ENCODE measurements around the gene YEATS4.

YEATS4 gene

DNA sequence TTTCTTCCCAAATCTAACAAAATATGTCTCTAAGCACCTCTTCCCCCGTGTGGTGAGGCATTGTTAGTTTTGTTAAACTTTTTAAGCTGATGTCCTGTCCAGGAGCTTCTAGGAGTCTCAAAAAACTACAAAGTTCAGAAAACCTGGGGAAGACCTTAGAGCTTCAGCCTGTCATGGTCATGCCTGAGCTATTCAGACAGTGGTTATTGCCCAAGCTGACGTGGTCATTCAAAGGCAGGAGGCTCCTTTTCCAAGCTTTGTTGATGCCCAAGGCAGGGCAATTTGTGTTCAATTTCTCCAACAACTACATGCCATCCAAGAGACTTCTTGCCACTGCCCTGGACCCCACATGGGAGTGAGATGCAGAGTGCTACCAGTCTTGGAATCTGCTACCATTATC lies 17.1 kb upstream of the YEATS4 start:
- no peak for DNase-seq (ENCODE audit: low read depth in 2 of 2)

DNA sequence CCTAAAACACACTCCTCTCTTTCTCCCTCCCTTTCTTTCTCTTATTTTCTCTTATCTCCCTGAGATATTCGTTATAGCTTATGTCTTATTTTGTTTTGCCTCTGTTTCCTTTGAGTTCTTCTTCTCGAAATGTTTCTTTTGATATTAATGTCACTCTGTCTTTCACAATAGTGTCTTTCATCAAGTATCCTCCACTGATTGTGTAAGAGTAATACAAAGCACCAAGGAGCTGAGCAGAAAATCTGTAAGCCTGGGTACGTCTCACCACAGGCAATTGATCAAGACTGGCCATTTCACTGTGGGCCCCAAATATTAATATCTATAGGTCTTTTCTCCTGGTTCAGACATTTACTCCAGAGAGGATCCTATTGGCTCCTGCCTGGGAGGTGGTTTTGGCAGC lies 16.2 kb upstream of the YEATS4 start:
- DNase-seq (ENCODE audit: low read depth in 2 of 2), result no peak

GRCh38 chr12:69343885-69344612 lies 15.5 kb upstream of the YEATS4 start:
- no peak for DNase-seq (ENCODE audit: low read depth in 2 of 2)

GRCh38 chr12:69345077-69345476 lies 14.5 kb upstream of the YEATS4 start:
- no peak for DNase-seq (ENCODE audit: low read depth in 2 of 2)

DNA sequence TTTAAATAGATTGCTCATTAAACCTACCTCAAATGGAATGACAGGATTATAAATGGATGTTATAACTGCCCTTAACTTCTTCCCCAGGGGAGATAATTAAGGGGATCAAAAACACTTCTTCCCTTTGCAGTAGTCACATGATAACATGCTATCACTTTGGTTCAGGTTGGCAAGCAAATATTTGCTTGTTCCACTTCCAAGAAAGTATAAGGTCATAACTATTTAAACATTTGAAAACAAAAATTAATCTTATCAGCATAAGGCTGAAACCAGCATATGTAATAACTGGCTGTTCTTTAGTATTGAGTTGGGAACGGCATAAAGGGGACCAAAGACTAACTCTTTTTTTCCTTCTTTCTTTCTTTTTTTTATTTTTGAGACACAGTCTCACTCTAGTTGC lies 13.8 kb upstream of the YEATS4 start:
- no peak for DNase-seq (ENCODE audit: low read depth in 2 of 2)

DNA sequence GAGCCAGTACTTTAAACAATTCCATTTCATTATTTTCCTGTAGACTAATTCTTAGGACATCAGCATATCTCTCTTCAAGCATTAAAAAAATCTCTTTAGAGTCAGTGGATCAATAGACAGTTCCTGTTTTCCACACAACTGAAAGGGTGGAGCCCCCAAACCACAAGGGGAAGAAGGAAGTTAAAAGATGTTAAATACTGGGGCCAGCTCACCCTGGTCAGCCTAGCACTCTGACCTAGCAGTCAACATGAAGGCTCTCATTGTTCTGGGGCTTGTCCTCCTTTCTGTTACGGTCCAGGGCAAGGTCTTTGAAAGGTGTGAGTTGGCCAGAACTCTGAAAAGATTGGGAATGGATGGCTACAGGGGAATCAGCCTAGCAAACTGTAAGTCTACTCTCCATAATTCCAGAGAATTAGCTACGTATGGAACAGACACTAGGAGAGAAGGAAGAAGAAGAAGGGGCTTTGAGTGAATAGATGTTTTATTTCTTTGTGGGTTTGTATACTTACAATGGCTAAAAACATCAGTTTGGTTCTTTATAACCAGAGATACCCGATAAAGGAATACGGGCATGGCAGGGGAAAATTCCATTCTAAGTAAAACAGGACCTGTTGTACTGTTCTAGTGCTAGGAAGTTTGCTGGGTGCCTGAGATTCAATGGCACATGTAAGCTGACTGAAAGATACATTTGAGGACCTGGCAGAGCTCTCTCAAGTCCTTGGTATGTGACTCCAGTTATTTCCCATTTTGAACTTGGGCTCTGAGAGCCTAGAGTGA lies 11.2 kb upstream of the YEATS4 start, which contains the start of gene LYZ:
LYZ (plus strand) TSS at position 220 of the 777 bp plus-strand sequence; CDS start at position 248, 28 bp downstream.
- DNase-seq (ENCODE audit: low read depth in 2 of 2), result no peak

- no peak for DNase-seq (ENCODE audit: low read depth in 2 of 2)
These were observed 9.4 kb upstream of the YEATS4 start for GRCh38 chr12:69350002-69350626.

DNA sequence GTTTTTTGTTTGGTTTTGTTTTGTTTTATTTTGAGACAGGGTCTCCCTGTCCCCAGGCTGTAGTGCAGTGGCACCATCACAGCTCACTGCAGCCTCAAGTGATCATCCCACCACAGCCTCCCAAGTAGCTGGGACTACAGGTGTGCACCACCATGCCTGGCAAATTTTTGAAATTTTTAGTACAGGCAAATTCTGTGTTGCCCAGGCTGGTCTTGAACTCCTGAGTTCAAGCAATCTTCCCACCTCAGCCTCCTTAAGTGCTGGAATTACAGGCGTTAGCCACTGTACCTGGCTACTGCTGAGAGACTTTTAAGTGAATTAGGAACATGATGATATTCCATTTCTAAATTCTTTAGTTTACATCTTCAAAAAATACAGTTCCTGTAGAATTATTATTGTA lies 8.8 kb upstream of the YEATS4 start:
- no peak for DNase-seq (ENCODE audit: low read depth in 2 of 2)

DNA sequence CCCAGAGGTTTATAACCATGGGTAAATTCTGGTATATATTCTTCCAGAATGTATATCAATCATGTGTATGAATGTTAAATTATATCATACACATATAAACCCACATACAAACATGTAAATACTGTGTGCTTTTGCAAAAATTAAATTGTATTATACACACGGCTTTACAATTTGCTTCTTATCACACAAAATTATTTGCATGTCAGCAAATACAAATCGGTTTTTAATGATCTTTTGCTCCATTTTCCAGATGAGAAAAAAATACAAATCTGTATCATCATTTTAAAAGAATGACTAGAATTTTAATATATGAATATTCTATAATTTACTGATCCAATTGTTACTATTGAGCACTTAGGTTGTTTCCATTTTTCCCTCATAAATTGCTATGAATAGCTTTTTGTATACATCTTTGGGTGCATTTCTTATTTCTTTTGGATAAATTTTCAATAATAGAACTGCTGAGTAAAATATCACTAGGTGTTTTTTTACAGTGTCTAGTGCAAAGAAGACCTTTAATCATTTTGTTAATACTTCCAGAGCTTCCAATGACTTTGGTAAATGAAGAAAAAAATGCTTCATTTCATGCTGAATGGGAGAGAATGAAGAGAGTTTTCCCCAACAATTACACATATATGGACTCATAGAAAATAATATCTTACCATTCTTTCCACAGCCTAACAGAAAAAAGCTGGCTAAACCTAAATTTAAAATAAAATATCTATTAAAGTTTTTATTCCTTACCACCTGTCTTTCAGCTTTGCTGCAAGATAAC lies 7.9 kb upstream of the YEATS4 start:
- no peak for DNase-seq (ENCODE audit: low read depth in 2 of 2)

DNA sequence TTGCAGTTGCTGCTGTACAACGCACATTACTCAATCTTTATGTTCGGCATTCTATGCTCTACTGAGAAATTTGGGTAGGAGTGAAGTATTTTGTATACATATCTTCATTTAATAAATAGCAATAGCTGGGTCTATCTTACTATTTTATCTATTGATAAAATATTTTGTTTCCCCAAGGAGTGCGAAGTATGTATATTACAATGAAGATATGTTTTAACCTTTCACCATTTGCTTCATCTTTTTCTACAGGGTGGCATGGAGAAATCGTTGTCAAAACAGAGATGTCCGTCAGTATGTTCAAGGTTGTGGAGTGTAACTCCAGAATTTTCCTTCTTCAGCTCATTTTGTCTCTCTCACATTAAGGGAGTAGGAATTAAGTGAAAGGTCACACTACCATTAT lies 6.6 kb upstream of the YEATS4 start:
- DNase-seq (ENCODE audit: low read depth in 2 of 2), result no peak

- DNase-seq (ENCODE audit: low read depth in 2 of 2), result no peak
These were observed 5.4 kb upstream of the YEATS4 start for GRCh38 chr12:69354172-69354555.

DNA sequence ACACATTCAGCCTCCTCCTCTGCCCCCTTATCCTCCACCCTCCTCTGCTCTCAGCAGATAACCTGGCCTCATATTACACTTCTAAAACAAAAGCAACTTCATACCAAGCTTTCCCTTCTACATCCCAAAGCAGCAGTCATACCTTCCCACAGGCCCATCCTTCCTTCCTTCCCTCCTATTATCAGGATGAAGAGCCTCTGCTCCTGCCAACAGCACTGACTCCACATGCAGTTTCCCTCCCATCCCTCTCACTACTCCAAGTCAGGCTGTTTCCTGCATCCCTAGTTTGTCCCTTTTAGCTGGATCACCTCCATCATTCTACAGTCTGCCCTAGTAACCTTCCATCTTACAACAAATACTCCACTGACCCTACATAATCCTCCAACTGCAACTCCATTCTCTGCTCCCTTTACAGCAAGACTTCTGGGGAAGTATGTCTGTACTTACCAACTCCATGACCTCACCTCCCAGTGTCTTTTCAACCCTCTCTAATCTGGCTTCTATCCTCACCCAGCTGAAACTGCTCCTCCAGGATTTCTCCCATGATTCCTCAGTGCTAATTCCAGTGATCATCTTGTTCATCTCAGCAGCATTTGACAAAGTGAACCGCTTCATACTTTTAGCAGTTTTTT lies 4.9 kb upstream of the YEATS4 start:
- DNase-seq (ENCODE audit: low read depth in 2 of 2), result no peak

DNA sequence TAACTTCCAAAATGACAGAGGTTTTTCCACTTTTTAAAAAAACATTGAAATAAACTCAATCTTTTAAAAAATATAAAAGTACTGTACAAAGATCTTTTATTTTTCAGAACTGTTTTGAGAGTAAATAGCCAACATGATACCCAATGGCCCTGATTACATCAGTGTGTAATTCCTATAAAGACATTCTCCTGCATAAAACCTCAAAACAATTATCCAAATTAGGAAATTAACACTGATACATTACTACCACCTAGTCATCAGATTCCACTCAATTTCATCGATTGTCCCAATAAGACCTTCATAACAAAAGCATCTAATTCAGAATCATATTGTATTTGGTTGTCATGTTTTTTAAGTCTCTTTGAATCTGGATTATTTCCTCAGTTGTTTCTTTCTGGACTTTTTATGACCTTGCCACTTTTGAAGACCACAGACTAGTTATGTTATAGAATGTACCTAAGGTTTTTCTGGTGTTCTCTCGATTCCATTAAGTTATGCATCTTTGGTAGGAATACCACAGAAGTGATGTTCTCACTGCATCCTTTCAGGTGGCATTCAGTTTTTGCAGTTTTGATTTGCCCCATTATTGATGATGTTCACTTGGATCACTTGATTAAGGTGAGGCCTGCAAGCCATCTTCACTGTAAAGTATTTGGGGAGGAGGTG lies 4.0 kb upstream of the YEATS4 start:
- no peak for DNase-seq (ENCODE audit: low read depth in 2 of 2)

DNA sequence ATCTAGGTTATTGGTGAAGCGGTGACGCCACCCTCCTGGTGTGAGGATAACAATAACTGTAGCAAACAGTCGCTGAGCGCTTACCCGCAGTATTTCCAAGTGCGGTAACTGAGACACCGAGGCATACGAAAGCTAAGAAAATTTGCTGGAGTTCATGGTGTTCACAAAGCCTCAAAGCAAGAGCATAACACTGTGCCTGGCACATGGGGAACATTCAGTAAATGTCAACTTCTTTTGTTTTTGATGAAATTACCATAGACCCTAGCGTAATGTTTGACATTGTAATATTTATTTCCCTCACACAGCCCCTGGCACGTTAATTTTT lies 767 bp downstream of the YEATS4 start:
- no peak for DNase-seq (ENCODE audit: low read depth in 2 of 2)

- DNase-seq (ENCODE audit: low read depth in 2 of 2), result no peak
These were observed 7.3 kb downstream of the YEATS4 start for GRCh38 chr12:69366796-69367195.

DNA sequence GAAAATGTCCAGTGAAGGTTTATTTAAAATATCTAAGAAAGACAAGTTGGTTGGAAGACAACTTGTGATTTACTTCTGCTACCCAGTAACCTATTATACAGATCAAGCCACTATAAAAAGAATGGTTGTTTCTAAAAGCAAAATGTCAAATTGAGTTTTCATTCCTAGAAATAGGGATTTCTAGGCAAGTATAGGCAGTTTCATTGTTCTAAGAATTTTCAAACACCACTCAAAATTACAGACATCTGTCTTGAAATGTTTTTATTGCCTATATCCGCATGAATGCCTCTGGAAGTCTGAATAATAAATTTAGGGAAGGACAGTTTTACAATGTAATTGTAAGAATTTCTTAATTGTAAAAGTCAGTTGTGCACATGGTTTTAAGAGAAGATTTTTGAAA lies 8.6 kb downstream of the YEATS4 start:
- DNase-seq (ENCODE audit: low read depth in 2 of 2), result no peak

DNA sequence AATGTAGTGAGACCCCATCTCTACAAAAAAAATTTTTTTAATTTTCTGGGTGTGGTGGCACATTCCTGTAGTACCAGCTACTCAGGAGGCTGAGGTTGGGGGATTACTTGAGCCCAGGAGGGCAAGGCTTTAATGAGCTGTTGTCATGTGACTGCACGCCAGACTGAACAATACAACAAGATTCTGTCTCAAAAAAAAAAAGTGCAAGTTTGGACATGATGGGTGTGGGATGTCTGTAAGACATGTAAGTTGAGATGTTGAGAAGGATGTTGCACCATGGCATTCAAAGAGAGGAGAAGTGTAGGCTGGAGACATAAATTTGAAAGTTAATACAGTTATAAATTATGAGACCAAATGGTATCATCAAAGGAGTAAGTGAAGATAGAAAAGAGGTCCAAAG lies 23.5 kb downstream of the YEATS4 start:
- DNase-seq (ENCODE audit: low read depth in 2 of 2), result no peak

DNA sequence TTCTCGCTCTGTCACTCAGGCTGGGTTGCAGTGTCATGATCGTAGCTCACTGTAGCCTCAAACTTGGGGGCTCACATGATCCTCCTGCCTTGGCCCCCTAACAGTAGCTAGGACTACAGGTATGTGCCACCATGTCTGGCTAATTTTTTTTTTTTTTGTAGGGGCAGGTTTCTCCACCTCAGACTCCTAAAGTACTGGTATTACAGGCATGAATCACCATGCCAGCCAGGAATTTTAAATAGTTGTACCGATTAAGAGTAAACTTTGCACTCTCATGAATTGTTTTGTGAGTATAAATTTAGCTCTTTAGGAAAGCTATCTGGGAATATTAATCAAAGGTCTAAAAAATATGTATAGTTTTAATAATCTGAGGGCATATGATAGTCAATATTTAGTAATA lies 25.5 kb downstream of the YEATS4 start:
- DNase-seq (ENCODE audit: low read depth in 2 of 2), result no peak

DNA sequence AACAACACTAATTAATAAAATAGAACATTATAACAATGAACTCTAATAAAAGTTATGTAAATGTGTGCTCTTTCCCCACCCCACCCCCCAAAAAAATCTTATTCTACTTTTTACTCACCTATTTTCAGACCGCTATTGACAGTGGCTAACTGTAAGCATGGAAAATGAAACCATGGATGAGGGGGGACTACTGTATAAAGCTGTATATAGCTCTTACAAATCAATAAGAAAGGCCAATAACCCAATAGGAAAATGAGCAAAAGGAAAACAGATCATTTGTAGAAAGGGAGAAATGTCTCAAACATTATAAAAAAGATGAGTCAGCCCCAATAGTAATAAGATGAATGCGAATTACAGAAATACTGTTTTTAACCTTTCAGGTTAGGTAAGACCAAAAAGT lies 27.4 kb downstream of the YEATS4 start:
- no peak for DNase-seq (ENCODE audit: low read depth in 2 of 2)

DNA sequence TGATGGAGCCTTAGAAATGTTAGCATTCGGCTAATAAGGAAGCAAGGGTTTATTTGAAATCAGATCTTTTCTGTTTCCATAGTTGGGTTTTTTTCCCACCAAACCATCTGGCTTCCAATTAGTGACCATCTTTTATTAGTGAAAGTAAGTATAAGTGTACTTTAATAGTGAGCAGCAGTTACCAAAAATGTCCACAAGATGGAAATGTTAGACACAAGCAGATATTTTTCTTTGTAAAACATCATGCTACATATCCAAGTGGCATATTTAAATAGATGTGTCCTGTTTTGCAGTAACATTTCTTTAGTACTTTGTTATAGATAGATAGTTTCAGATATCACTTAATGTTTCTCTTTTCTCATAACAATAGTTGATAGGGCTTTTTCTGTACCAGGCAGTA lies 28.8 kb downstream of the YEATS4 start:
- no peak for DNase-seq (ENCODE audit: low read depth in 2 of 2)

- no peak for DNase-seq (ENCODE audit: low read depth in 2 of 2)
These were observed 30.3 kb downstream of the YEATS4 start for GRCh38 chr12:69389831-69390230.
